Smooth muscle cell of the brain vasculature (primary cell): Measurements from ENCODE around the gene SLC7A11.

Source experiments
- DNase-seq: peaks from one replicate; pipeline ENCODE4 v3.0.0-alpha.2; 2012; ENCODE audit warnings: low read depth, low spot score

Gene SLC7A11

DNA sequence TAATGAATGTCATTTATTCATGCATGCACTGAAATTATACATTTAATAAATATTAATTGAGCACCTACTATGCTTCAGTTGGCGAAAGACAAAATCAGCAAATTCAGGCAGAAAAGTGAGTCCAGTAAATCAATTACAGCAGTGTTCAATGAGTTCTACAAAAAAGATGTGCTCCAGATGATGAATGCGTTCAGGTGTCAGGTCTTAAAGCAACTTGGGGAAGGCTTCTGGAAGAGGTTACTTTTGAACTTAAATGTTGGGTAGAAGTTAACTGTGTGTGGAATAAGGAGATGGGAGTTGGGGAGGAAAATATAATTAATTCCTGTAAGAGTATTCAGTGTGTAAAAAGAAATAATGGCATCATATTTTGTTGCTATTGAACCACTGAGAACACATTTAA, 79.0 kb downstream of the SLC7A11 start:
- DNase-seq: no peak

DNA sequence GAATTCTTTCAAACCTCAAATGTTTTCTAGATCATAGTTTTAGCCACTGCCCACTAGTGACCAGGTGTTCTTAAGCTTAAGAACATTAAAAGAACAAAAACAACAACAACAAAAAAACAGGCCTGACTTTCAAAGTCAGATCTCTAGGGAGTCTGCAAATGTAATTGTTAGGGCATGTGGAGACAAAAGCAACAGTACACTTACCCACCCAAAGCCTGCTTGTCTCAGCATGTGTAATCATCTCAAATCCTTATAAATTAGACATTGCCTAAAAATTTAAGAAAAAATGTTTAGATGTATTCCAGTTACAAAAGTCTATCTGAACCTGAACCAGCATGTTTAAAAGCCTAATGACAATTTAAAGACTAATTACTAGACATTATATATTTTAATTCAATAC, 79.9 kb downstream of the SLC7A11 start:
- DNase-seq: no peak

DNA sequence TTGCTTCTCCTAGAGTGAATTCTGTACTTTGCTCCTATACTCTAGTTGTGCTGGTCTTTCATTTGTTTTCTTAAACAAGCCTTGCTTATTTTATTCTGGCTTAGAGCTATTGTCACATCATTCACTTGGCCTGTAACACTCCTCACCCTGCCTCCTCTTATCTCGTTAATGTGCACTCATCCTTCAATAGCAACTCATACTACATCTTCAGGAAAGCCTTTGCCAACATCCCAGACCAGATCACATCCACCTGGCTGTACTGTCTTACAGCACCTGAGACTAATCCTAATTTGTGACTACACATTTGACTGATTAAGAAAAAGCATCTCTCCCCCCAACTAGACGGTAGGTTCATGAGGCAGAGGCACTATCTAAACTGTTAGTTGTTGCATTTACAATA, 80.8 kb downstream of the SLC7A11 start:
- DNase-seq: no peak

DNA sequence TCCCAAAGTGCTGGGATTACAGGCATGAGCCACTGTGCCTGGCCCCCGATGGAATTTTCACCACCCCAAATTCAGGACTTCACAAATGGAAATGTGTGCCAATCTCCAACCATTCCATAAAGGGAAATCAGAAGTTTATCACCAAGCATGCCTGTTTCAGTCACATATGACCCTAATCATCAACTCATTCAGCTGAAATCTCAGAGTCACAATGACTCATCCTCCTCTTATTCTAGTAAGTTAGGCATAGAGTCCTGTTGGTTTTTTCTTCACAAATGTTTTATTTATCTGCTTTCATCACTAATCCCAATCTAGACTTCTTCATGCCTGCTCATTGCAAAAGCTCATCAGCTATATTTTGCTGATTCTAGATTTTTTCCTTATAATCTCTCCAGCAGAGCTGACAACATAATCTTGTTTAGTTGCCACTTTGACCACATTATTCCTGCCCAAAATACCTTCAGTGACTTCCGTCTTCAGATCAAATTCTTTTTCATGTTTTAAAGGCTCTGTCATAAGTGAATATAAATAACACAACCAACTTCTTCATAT, 83.3 kb downstream of the SLC7A11 start:
- no peak for DNase-seq

DNA sequence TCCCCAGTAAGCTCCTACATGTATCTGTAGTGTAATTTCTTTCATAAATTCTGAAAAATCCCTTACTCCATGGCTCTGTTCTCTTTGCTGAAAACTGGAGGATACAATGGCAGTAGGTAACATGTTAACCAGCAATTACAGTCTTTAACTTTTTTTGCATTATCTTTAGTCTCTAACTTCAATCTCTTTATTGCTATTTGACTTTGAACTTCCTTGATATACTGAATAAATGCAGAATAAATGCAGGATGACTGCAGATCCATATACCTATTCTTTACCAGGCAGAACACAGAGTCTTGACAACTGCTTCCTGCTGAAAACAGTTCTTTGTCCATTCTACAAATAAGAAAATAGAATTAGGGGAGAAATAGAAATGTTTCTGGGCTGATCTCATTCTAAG, 101.3 kb downstream of the SLC7A11 start:
- DNase-seq: no peak

DNA sequence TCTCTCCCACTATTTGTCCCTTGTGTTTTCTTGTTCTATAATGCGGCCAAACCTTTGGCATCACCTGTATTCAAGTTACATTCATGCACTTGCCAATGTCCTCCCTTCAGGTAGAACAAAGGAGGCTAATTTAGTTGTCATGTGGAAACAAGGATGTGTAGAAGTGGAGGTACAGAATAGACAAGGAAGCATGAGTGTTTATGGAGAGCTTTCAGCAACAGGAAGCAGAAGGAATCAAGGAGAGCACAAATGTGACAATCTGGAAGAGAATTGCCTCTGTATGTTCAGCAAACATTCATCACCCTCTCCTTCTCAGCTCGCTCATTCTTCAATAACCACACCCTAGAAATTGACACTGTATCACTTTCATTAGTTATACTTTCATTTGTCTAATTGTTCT, 103.4 kb downstream of the SLC7A11 start:
- no peak for DNase-seq

DNA sequence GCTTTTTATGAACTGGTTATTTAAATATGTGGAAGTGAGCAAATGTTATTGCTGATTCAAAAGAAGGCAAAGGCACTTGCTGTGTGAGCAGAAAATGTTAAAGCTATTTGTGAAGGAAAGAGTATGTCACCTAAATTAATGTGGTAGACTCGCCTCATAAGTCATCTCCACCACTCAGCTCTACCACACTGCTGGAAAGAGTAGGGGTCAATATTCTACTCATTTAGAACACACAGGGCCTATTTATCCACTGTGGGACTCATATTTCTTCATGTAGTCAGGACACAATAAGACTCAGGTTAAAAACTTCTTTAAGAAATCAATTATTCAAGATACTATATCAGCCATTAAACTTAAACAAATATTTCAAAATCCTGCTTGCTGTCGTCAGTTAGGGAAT, 106.5 kb downstream of the SLC7A11 start:
- DNase-seq: no peak

DNA sequence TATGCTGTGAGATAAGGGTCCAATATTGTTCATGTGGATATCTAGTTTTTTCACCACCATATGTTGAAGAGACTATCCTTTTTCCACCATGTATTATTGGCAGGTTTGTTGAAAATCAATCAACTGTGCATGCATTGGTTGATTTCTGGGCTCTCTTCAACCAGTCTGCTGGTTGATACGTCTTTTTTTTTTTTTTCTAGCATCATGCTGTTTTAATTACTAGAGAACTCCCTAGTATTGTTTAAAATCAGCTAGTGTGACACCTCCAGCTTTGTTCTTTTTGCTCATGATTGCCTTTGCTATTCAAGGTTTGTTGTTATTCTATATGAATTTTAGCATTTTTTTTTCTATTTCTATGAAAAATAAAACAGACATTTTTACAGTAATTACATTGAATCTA, 123.9 kb downstream of the SLC7A11 start:
- no peak for DNase-seq

DNA sequence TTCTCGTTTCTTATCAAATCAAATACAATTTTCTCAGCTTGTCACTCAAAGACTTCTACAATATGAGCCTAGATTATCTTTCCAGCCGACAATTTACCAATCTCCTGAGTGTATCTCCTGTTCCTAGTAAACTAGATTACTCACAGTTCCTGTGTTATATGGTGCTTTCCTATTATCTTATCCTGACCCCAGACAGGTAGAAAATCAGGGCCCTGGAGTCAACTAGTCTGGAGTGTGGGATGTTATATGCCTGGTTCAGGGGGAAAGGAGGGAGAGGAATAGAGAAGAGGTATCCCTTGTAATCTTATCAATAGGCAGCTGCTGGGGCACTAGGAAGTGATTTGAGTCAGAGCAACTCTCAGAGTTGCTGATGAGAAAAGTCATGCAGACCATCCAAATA, 127.1 kb downstream of the SLC7A11 start:
- DNase-seq: no peak

DNA sequence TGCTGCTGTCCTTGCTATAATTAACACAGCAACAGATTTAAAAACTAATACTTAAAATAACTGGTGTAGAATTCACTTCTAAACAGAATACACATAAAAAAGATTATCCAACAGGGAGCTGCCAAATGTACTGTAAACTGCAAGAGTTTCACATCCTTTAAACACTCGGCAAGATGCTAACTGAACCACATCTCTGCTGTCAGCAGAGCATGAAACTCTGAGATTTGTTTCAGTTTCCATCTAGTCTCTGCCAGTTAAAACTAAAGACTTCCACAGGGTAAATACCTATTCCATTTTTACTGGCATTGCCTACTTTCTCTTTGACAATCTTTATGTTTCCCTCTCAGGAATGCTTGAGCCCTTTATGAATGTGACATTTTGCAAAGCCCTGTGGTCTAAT, 127.7 kb downstream of the SLC7A11 start:
- no peak for DNase-seq
